ENCODE data around the gene IGSF21. TPM values are rescaled to one million over a fixed set of nuclear protein-coding genes. Genes with fewer than 3 reads are reported as not detected.

IGSF21 gene
- total and polyA plus RNA-seq, 12 donors, result 0.18 to 16.4 (median 7.0) TPM

GRCh38 chr1:18320051-18320450, 212.5 kb downstream of the IGSF21 start:
- no peak overlapping the region for H3K4me3 ChIP-seq
- no peak overlapping the region for H3K27ac ChIP-seq
- H3K9me3 ChIP-seq (replicated peaks in 1 of 3), result peaks cover 0 to 3% (median 0%) of the 10 kb centered on the region in 3 donors
- H3K4me1 ChIP-seq (replicated peaks in 1 of 2), result no peaks in the 10 kb centered on the region
- 25 to 50% (median 31%) methylated on average over 4 to 7 of the region's 7 CpGs for WGBS, 4 donors
- DNase-seq, result peak in 5 of 7 donors; percentile 21 to 55 (median 36)
- no peaks in the 10 kb centered on the region for H3K36me3 ChIP-seq (replicated peaks in 1 of 2)
- TF ChIP-seq CTCF (IDR thresholded peaks at IDR 0.05), result no peak
- no peak for TF ChIP-seq POLR2A (IDR thresholded peaks at IDR 0.05)
- intact Hi-C loops (cut with DNase I), result no loop called here
- H3K27me3 ChIP-seq, result no peaks in the 10 kb centered on the region

DNA sequence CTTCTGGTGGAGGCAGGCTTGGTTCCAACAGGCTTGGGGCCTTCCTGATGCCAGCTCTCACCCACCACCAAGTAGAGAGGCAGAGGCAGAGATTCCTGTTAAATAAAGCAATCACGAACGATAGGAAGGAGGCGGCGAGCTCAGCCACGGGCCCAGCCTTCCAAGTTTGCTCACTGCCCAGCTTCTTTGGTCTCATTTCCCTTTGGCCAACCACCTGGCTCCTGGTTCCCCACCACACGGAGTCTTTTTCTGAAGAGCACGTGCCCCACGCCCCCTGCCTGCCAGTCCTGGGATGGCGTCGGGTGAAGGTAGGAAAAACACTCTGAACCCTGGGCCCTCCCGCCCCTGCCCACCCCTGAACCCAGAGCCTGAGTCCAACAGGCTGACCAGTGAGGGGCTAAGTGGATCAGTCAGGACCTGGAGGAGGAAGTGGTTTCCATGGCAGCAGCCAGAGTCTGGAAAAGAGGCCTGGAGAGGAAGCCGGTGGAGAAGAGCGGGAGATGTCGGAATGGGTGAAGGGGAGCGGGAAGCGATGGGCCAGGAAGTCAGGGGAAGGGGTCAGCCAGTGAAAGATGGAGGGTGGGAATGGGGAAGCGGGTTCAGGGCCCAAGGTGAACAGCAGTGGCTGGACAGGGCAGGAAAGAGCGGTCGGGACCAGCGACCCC, 214.9 kb downstream of the IGSF21 start:
- intact Hi-C loops (cut with DNase I), result no loop called here
- DNase-seq, result no peak

DNA sequence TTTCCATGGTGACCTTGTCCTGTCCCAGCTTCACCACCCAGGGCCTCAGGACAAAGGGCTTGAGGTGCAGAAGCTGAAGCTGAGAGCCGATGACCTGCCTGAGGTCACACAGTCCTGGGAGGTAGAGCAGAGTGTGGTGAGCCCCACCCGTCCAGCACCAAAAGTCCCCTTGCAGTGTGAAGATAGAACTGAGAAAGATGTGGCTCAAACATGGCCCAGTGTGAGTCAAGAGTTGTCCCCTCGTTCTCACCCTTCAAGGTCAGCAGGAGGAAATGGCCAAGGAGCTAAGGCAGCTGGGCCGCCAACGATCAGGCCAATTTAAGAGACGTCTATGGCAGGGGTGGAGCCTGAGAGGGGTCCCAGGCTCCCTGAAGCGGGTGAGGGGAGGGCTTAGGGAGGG, 215.7 kb downstream of the IGSF21 start:
- no peak for DNase-seq
- 67 to 83% (median 79%) methylated on average over 7 of the region's 7 CpGs for WGBS, 4 donors

More for the DNA sequence above, 214.9 kb downstream of the IGSF21 start:
- H3K9me3 ChIP-seq (replicated peaks in 1 of 3), result peaks cover 0 to 3% (median 0%) of the 10 kb centered on the region in 3 donors
- no peaks in the 10 kb centered on the region for H3K36me3 ChIP-seq (replicated peaks in 1 of 2)
- TF ChIP-seq CTCF (IDR thresholded peaks at IDR 0.05) (no peak), POLR2A (IDR thresholded peaks at IDR 0.05) (no peak)
- H3K4me1 ChIP-seq (replicated peaks in 1 of 2), result no peaks in the 10 kb centered on the region
- no peak overlapping the region for H3K27ac ChIP-seq
- WGBS, 4 donors, result 67 to 84% (median 78%) methylated on average over 18 to 20 of the region's 20 CpGs
- no peaks in the 10 kb centered on the region for H3K27me3 ChIP-seq
- H3K4me3 ChIP-seq, result no peak overlapping the region

DNA sequence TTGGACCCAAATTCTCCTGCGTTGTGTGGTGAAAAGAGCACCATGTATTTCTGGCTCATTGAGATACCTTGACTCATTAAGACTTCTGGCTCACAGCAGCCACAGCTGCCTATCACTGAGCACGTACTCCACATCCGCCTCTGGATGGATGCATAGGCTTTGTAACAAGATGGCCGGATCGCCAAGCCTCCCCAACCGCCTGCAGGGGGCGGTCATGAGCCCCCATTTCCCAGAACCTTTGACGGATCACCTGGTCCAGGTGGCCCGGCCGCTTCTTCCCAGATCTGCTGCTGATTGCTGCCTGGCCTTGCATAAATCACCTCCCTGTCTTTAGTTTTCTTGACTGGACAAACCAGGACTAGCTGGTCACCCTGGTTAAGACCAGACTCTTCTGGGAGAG, 216.6 kb downstream of the IGSF21 start:
- Histone ChIP-seq H3K27ac (no peak overlapping the region), H3K9me3 (replicated peaks in 1 of 3) (no peaks in the 10 kb centered on the region), H3K4me3 (no peak overlapping the region), H3K36me3 (replicated peaks in 1 of 2) (no peaks in the 10 kb centered on the region), H3K27me3 (no peaks in the 10 kb centered on the region), H3K4me1 (replicated peaks in 1 of 2) (no peaks in the 10 kb centered on the region)
- intact Hi-C loops (cut with DNase I), result no loop called here
- 71 to 85% (median 83%) methylated on average over 5 to 10 of the region's 10 CpGs for WGBS, 4 donors
- no peak for TF ChIP-seq POLR2A (IDR thresholded peaks at IDR 0.05)
- no peak for TF ChIP-seq CTCF (IDR thresholded peaks at IDR 0.05)
- no peak for DNase-seq

More for the DNA sequence above, 215.7 kb downstream of the IGSF21 start:
- TF ChIP-seq POLR2A (IDR thresholded peaks at IDR 0.05) (no peak), CTCF (IDR thresholded peaks at IDR 0.05) (no peak)
- H3K4me3 ChIP-seq, result no peak overlapping the region
- peaks cover 0 to 3% (median 0%) of the 10 kb centered on the region in 3 donors for H3K9me3 ChIP-seq (replicated peaks in 1 of 3)
- H3K27me3 ChIP-seq, result no peaks in the 10 kb centered on the region
- intact Hi-C loops (cut with DNase I), result no loop called here
- H3K36me3 ChIP-seq (replicated peaks in 1 of 2), result no peaks in the 10 kb centered on the region
- no peaks in the 10 kb centered on the region for H3K4me1 ChIP-seq (replicated peaks in 1 of 2)
- no peak overlapping the region for H3K27ac ChIP-seq
